Measurements from ENCODE around the gene CAMK1G.

DNA sequence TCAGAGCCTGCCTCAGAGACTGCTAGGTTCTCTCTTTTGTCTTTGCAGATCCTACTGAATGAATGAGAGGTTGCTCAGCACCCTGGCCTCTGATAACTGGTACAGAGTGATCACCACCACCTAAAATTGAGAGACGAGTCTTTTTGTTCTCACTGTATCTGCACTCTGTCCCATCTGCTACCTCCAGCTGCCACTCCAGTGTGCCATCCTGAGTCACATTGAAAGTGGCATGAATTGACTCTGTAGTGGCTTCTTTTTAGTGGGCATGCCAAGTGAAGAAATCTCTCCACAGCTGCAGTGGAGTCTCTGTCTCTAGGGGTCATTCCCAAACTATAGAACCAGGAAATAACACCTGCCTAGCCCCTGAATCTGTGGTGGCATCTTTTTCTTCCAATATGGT lies 14.7 kb downstream of the CAMK1G start:
- TF ChIP-seq PPARA (CRISPR knock-in tag; IDR thresholded peaks at IDR 0.05; ENCODE audit: borderline replicate concordance), result no peak
- no peak for TF ChIP-seq GLIS3 (CRISPR knock-in tag; IDR thresholded peaks at IDR 0.05)
- no peak for TF ChIP-seq BACH2 (CRISPR knock-in tag; IDR thresholded peaks at IDR 0.05; ENCODE audit: borderline replicate concordance)
- TF ChIP-seq, protein P1, sequence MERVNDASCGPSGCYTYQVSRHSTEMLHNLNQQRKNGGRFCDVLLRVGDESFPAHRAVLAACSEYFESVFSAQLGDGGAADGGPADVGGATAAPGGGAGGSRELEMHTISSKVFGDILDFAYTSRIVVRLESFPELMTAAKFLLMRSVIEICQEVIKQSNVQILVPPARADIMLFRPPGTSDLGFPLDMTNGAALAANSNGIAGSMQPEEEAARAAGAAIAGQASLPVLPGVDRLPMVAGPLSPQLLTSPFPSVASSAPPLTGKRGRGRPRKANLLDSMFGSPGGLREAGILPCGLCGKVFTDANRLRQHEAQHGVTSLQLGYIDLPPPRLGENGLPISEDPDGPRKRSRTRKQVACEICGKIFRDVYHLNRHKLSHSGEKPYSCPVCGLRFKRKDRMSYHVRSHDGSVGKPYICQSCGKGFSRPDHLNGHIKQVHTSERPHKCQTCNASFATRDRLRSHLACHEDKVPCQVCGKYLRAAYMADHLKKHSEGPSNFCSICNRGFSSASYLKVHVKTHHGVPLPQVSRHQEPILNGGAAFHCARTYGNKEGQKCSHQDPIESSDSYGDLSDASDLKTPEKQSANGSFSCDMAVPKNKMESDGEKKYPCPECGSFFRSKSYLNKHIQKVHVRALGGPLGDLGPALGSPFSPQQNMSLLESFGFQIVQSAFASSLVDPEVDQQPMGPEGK (CRISPR knock-in tag; IDR thresholded peaks at IDR 0.05; ENCODE audit: borderline replicate concordance), result no peak
- TF ChIP-seq SNAI2 (CRISPR knock-in tag; IDR thresholded peaks at IDR 0.05), result no peak
- TF ChIP-seq RARB (CRISPR knock-in tag; IDR thresholded peaks at IDR 0.05), result no peak
- no peak for TF ChIP-seq ZFP3 (CRISPR knock-in tag; IDR thresholded peaks at IDR 0.05)
- no peak for TF ChIP-seq ZC3H10 (CRISPR knock-in tag; IDR thresholded peaks at IDR 0.05)
- TF ChIP-seq, protein P2, sequence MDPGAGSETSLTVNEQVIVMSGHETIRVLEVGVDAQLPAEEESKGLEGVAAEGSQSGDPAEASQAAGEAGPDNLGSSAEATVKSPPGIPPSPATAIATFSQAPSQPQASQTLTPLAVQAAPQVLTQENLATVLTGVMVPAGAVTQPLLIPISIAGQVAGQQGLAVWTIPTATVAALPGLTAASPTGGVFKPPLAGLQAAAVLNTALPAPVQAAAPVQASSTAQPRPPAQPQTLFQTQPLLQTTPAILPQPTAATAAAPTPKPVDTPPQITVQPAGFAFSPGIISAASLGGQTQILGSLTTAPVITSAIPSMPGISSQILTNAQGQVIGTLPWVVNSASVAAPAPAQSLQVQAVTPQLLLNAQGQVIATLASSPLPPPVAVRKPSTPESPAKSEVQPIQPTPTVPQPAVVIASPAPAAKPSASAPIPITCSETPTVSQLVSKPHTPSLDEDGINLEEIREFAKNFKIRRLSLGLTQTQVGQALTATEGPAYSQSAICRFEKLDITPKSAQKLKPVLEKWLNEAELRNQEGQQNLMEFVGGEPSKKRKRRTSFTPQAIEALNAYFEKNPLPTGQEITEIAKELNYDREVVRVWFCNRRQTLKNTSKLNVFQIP (CRISPR knock-in tag; IDR thresholded peaks at IDR 0.05; ENCODE audit: borderline replicate concordance, low read depth), result no peak
- TF ChIP-seq ARNTL (CRISPR knock-in tag; IDR thresholded peaks at IDR 0.05; ENCODE audit: borderline replicate concordance, low read depth), result no peak

All from SK-N-SH treated with all-trans-retinoic acid at 6 μM for 48 hours (cell line).